ENCODE measurements around the gene C22orf15. TPM values are rescaled to one million over a fixed set of nuclear protein-coding genes. Genes with fewer than 3 reads are reported as not detected.
"Not testable (repeated sequence)": the region's sequence is repeated elsewhere in the genome, so short reads cannot be mapped to it uniquely, and the experiment has no call there.

The C22orf15 gene
- total RNA-seq, 1 donor from 2014 or later: 0.36 TPM

DNA sequence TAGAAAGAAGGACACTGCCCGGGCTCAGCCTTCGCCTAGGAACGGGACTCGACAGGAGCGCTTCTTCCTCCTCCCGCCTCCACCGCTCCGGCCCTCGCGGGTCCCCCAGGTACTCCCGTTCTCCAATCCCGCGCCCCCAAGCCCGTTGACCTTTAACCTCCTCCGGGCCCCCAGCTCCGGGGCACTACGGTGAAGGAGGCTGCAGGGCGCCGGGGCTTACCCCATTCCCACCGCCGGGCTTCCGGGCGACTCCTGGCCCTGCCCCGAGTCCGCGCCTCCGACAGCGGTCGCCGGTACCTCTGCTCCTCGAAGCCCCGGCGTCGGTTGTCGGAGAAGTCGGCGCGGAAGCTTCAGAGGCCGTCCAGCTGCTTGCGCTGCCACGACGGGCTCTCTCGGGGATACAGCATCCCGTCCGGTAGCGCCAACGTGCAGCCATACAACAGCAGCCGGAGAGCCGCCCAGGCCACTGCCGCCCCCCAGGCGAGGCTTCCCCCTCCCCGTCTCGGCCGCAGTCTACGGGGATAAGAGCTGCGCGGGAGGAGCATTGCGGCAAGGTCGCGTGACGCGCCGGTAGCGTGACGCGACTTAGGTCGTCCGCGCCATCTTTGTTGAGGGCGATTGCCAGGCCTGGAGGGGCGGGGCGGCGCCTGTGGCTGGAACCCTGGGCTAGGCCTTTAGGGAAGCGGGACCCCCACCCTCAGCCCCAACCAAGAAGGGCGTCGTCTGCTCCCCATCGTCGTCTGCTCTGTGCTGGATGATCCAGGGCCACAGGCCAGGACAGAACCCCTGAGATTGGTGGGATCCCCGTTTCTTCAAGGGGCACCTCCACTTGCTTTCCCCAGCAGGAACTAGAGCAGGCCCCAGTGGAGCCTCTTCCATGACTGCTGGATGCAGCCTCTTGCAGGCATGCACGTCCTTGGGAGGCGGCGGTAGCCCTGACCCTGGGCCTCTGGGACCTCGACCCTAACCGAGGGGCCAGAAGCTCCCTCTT, 45.7 kb upstream of the C22orf15 start:
- Mint-ChIP-seq H3K4me1 (peaks cover 10% of the 10 kb centered on the region), H3K36me3 (peaks cover 9% of the 10 kb centered on the region), H3K4me3 (peak overlapping the region; percentile 70), H3K27ac (peak overlapping the region; percentile 80), H3K27me3 (ENCODE audit: low read depth) (no peaks in the 10 kb centered on the region), H3K9me3 (no peaks in the 10 kb centered on the region)
- TF ChIP-seq, protein P1, sequence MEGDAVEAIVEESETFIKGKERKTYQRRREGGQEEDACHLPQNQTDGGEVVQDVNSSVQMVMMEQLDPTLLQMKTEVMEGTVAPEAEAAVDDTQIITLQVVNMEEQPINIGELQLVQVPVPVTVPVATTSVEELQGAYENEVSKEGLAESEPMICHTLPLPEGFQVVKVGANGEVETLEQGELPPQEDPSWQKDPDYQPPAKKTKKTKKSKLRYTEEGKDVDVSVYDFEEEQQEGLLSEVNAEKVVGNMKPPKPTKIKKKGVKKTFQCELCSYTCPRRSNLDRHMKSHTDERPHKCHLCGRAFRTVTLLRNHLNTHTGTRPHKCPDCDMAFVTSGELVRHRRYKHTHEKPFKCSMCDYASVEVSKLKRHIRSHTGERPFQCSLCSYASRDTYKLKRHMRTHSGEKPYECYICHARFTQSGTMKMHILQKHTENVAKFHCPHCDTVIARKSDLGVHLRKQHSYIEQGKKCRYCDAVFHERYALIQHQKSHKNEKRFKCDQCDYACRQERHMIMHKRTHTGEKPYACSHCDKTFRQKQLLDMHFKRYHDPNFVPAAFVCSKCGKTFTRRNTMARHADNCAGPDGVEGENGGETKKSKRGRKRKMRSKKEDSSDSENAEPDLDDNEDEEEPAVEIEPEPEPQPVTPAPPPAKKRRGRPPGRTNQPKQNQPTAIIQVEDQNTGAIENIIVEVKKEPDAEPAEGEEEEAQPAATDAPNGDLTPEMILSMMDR (IDR thresholded peaks at IDR 0.05; ENCODE audit: unreplicated experiment): no peak
- DNase-seq (ENCODE audit: low spot score in 2 of 2, unreplicated experiment in 2 of 2): peak; percentile 69 to 86

DNA sequence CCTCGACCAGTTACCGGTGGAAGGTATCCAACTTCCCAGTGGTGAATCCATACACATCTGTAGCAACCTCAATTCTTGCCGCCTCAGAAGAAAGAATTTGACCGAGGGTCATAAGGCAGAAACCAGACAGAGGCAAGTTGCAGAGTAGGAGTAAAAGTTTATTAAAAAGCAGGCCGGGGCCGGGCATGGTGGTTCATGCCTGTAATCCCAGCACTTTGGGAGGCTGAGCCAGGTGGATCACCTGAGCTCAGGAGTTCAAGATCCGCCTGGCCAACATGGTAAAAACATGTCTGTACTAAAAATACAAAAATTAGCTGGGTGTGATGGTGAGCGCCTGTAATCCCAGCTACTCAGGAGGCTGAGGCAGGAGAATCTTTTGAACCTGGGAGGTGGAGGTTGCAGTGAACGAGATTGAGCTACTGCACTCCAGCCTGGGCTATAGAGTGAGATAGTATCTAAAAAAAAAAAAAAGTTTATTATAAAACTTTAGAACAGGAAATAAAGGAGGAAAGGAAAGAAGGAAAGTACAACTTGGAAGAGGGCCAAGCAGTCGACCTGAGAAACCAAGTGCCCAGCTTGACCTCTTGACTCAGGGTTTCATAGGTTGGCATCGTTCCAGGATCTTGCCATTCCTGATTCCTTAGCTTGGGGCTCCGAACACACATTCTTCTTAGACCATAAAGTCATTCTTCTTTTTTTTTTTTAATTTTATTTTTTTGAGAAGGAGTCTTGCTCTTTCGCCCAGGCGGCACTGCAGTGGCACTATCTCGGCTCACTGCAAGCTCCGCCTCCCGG, 44.2 kb upstream of the C22orf15 start:
- H3K9me3 Mint-ChIP-seq: no peaks in the 10 kb centered on the region
- peaks cover 12% of the 10 kb centered on the region for H3K4me1 Mint-ChIP-seq
- H3K36me3 Mint-ChIP-seq: peaks cover 9% of the 10 kb centered on the region
- H3K4me3 Mint-ChIP-seq: peak overlapping the region; percentile 31
- no peak overlapping the region for H3K27ac Mint-ChIP-seq
- no peak for DNase-seq (ENCODE audit: low spot score in 2 of 2, unreplicated experiment in 2 of 2)
- H3K27me3 Mint-ChIP-seq (ENCODE audit: low read depth): no peaks in the 10 kb centered on the region
- TF ChIP-seq, protein P1 (IDR thresholded peaks at IDR 0.05; ENCODE audit: unreplicated experiment): no peak

DNA sequence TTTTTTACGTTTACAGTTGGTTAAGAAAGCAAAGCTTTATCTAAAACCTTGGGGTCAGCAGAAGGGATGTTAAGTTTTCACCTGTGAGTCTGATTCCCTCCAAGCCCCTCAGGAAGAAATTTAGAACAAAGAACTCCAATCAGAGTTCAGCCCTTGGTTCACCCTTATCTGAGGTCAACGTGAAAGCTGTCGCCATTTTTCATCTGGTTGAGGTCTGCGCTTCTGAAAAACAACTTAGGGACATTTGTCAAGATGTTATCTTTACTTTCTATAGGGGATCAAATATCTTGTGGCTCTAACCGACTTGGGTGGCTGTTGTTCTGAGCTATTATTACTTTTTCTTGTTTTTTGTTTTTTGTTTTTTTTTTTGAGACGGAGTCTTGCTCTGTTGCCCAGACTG, 41.9 kb upstream of the C22orf15 start:
- H3K4me1 Mint-ChIP-seq: peaks cover 9% of the 10 kb centered on the region
- TF ChIP-seq, protein P1 (IDR thresholded peaks at IDR 0.05; ENCODE audit: unreplicated experiment): no peak

DNA sequence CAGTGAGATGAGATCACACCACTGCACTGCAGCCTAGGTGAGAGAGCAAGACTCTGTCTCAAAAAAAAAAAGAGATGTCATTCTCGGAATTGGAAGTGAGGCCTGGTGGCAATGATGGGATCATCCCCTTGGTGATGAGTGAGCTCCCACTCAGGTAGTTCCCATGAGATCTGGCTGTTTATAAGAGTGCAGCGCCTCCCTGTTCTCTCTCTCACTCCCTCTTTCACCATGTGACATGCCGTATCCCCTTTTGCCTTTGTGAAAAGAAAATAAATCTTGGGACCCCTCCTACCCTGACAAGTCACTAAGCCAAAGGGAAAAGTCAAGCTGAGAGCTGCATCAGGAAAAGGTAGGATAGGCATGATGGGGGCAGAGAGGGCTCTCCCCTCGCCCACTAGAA, 40.6 kb upstream of the C22orf15 start:
- Mint-ChIP-seq H3K4me3 (no peak overlapping the region), H3K36me3 (no peaks in the 10 kb centered on the region), H3K9me3 (no peaks in the 10 kb centered on the region), H3K27ac (no peak overlapping the region), H3K27me3 (ENCODE audit: low read depth) (no peaks in the 10 kb centered on the region), H3K4me1 (peaks cover 7% of the 10 kb centered on the region)
- no peak for DNase-seq (ENCODE audit: low spot score in 2 of 2, unreplicated experiment in 2 of 2)
- TF ChIP-seq, protein P1 (IDR thresholded peaks at IDR 0.05; ENCODE audit: unreplicated experiment): no peak

More for the DNA sequence above, 41.9 kb upstream of the C22orf15 start:
- Mint-ChIP-seq H3K4me3 (no peak overlapping the region), H3K9me3 (no peaks in the 10 kb centered on the region), H3K27ac (no peak overlapping the region), H3K36me3 (no peaks in the 10 kb centered on the region), H3K27me3 (ENCODE audit: low read depth) (no peaks in the 10 kb centered on the region)
- DNase-seq (ENCODE audit: low spot score in 2 of 2, unreplicated experiment in 2 of 2): no peak

DNA sequence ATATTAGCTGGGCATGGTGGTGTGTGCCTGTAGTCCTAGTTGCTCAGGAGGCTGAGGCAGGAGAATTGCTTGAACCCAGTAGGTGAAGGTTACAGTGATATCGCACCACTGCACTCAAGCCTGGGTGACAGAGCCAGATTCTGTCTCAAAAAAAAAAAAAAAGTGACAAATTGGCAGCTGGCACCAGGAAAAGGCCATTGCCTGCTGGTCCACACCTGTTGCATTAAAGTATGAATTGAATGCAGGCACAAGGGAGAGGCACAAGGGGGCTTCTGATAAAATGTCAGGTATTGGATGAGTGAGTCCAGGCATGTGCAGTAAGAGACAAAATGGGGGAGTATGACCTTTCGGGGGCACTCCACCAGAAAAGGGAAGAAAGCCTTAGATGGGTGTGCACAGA, 40.1 kb upstream of the C22orf15 start:
- TF ChIP-seq, protein P1 (IDR thresholded peaks at IDR 0.05; ENCODE audit: unreplicated experiment): no peak
- no peak for DNase-seq (ENCODE audit: low spot score in 2 of 2, unreplicated experiment in 2 of 2)
- Mint-ChIP-seq H3K27me3 (ENCODE audit: low read depth) (no peaks in the 10 kb centered on the region), H3K9me3 (no peaks in the 10 kb centered on the region), H3K36me3 (no peaks in the 10 kb centered on the region), H3K4me1 (peaks cover 2% of the 10 kb centered on the region), H3K4me3 (no peak overlapping the region), H3K27ac (no peak overlapping the region)

DNA sequence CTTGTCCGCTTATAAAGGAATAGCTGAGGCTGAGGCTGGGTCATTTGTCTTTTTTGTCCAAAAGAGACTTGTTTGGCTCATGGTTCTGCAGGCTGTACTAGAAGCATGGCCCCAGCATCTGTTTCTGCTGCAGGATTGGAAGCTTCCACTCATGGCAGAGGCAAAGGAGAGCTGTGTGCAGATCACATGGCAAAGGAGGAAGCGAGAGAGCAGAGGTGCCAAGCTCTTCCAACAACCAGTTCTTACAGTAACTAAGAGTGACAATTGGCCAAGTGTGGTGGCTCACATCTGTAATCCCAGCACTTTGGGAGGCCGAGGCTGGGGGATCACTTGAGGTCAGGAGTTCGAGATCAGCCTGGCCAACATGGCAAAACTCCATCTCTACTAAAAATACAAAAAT, 34.7 kb upstream of the C22orf15 start:
- not testable (repeated sequence) for H3K36me3 Mint-ChIP-seq; H3K27ac Mint-ChIP-seq; H3K4me3 Mint-ChIP-seq; H3K4me1 Mint-ChIP-seq; H3K9me3 Mint-ChIP-seq; DNase-seq (ENCODE audit: low spot score in 2 of 2, unreplicated experiment in 2 of 2); H3K27me3 Mint-ChIP-seq (ENCODE audit: low read depth)
